Breast epithelium (tissue), 4 donors: ENCODE results near the gene TMEM171. TPM values are rescaled to one million over a fixed set of nuclear protein-coding genes. Genes with fewer than 3 reads are reported as not detected.

ENCODE experiments used
- DNase-seq, 2 donors: peaks; one replicate each; pipeline ENCODE4 v3.0.0-alpha.2; 2019; ENCODE audit warnings: low spot score in 2 of 2
- H3K27ac ChIP-seq, 2 donors: fragments of 200-600 bp; sonication (generic) in 1 of 2; one replicate each; pipeline ENCODE4 v1.5.1; 2016 to 2019; ENCODE audit warnings: mild to moderate bottlenecking in 1 of 2
- H3K27me3 ChIP-seq, 2 donors: fragments of 200-600 bp; sonication (generic) in 1 of 2; one replicate each; pipeline versions ENCODE4 v1.5.1 to v1.6.0; 2017 to 2019; ENCODE audit warnings: control low read depth in 1 of 2, mild to moderate bottlenecking in 1 of 2
- H3K36me3 ChIP-seq: fragments of 200-600 bp; one replicate; pipeline ENCODE4 v1.5.1; 2019
- H3K4me1 ChIP-seq, 2 donors: fragments of 200-600 bp; sonication (generic); one replicate each; pipeline ENCODE4 v1.5.1; 2016 to 2019; ENCODE audit warnings: control low read depth in 1 of 2
- H3K4me3 ChIP-seq, 3 donors: fragments of 200-600 bp; sonication (generic); 1 replicate in 2 of 3; 2 replicates in 1 of 3; pipeline ENCODE4 v1.5.1; 2016 to 2019; ENCODE audit warnings: mild to moderate bottlenecking in 3 of 3, moderate library complexity in 2 of 3
- H3K9me3 ChIP-seq, 2 donors: fragments of 200-600 bp; sonication (generic) in 1 of 2; one replicate each; pipeline ENCODE4 v1.5.1; 2016 to 2019; ENCODE audit warnings: control low read depth in 1 of 2
- POLR2A ChIP-seq: fragments of 450-650 bp; IDR thresholded peaks from one replicate; pipeline ENCODE4 v1.6.1; 2016; ENCODE audit warnings: antibody characterized with exemption, mild to moderate bottlenecking, moderate library complexity
- POLR2AphosphoS5 ChIP-seq, 3 donors: sonication (generic); formaldehyde crosslinking; IDR thresholded peaks; one replicate each; pipeline ENCODE4 v1.6.1; 2017; ENCODE audit warnings: antibody characterized with exemption in 3 of 3
- intact Hi-C: fragments of 100-400 bp; cut with DNase I; formaldehyde crosslinking; loops from one replicate; pipeline ENCODE4 v1.15.1; 2023; ENCODE audit warnings: low total_unique reads
- total RNA-seq, 3 donors: library from RNA; depleted of rRNA; stranded (reverse); fragments of >200 nt; gene quantifications; one replicate each; pipeline ENCODE4 v1.1.0, GENCODE V29; 2016
- TF ChIP-seq, protein P1 (sequence below), 3 donors: fragments of 450-650 bp; IDR thresholded peaks; one replicate each; pipeline ENCODE4 v1.5.1; 2016 to 2017; ENCODE audit warnings: antibody characterized with exemption in 3 of 3, mild to moderate bottlenecking in 3 of 3, moderate library complexity in 3 of 3

TMEM171 gene
- total RNA-seq, 3 donors from 2014 or later: 0.64 TPM; not detected in 2

DNA sequence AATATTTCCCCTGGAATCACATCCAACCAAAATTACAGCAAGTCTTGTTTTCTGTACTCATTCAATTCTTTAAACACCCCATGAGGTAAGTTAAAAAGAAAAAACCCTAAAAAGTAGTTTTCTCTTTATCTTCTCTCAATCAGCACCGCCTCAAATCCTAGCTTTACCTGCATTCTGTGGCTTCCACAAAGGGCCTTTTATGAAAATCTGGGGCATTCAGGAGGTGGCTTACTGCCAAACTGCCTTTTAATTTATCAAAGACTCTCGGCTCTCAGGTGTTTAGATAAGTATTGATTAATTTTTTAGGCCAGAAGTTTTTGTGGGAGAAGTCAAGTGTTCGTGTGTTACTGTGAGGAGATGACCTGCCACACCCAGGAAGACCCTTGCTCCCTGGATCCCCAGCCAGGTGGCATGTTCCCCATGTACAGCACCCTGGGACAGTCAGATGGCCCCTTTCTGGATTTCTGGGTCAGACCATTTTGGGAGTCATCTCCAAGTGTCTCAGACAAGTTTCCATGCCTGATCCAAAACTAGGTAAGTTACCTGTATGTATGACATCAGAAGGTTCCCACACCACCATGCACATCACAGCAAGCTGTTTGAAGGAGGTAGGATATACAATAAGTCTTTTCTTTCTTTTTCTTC, 6.2 kb upstream of the TMEM171 start:
- TF ChIP-seq POLR2AphosphoS5 (IDR thresholded peaks at IDR 0.05) (no peak), POLR2A (no peak)
- TF ChIP-seq, protein P1, sequence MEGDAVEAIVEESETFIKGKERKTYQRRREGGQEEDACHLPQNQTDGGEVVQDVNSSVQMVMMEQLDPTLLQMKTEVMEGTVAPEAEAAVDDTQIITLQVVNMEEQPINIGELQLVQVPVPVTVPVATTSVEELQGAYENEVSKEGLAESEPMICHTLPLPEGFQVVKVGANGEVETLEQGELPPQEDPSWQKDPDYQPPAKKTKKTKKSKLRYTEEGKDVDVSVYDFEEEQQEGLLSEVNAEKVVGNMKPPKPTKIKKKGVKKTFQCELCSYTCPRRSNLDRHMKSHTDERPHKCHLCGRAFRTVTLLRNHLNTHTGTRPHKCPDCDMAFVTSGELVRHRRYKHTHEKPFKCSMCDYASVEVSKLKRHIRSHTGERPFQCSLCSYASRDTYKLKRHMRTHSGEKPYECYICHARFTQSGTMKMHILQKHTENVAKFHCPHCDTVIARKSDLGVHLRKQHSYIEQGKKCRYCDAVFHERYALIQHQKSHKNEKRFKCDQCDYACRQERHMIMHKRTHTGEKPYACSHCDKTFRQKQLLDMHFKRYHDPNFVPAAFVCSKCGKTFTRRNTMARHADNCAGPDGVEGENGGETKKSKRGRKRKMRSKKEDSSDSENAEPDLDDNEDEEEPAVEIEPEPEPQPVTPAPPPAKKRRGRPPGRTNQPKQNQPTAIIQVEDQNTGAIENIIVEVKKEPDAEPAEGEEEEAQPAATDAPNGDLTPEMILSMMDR (IDR thresholded peaks at IDR 0.05): no peak
- H3K4me1 ChIP-seq: no peaks in the 10 kb centered on the region
- no peaks in the 10 kb centered on the region for H3K36me3 ChIP-seq
- no peak overlapping the region for H3K27ac ChIP-seq
- no peaks in the 10 kb centered on the region for H3K9me3 ChIP-seq
- intact Hi-C loops: no loop called here
- H3K4me3 ChIP-seq: no peak overlapping the region
- H3K27me3 ChIP-seq: no peaks in the 10 kb centered on the region
- no peak for DNase-seq

DNA sequence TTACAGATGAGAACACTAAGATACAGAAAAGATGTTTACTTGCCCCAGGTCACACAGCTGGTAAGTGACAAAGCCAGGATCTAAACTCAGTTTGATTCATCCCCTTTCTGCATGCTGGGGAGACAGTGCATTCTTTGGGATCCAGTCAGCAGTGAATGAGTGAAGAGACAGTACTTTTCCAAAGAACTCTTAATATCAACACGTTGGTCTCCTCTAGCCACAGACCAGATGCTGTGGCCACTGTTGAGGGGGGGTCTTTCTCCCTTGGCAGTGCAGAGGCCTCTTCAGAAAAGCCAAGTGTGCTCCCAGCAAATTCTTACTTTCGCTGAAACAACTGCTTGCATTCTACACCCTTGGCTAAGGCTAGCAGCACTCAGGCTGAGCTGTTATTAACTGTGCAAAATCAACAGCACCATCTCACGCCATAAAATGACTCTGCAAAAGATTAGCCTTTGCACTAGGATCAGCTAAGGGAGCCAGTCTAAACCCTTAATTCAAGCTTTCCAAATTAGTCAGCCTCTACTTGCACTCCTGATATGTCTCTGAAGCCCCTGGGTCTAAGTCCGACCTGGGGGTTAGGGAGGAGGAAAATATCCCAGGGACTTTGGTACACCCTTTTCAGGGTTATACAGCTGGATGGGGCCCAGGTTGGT, 4.8 kb upstream of the TMEM171 start:
- TF ChIP-seq, protein P1 (IDR thresholded peaks at IDR 0.05): no peak
- TF ChIP-seq POLR2AphosphoS5 (IDR thresholded peaks at IDR 0.05) (no peak), POLR2A (no peak)
- Histone ChIP-seq H3K27ac (no peak overlapping the region), H3K9me3 (no peaks in the 10 kb centered on the region), H3K4me1 (no peaks in the 10 kb centered on the region), H3K27me3 (no peaks in the 10 kb centered on the region), H3K36me3 (no peaks in the 10 kb centered on the region), H3K4me3 (no peak overlapping the region)
- intact Hi-C loops: no loop called here
- no peak for DNase-seq

DNA sequence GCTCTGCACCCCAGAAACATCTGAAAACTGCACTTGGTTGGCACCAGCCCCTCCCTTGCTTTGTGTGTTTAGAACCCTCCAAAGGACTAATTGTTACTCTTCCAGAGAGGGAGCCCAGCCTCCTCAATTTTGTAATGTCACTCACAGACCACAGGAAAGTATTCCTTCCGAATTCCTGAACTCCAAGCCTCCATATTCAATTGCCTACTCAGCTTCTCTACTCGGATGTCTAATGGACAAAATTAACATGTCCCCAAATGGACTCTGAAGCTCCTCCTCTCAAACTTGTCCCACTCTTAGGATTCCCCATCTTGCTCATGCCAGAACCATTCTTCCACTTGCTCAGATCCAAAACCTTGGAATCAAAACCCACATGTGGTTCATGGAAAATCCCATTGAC, 3.9 kb upstream of the TMEM171 start:
- intact Hi-C loops: no loop called here
- Histone ChIP-seq H3K4me3 (no peak overlapping the region), H3K36me3 (no peaks in the 10 kb centered on the region), H3K4me1 (no peaks in the 10 kb centered on the region), H3K27me3 (no peaks in the 10 kb centered on the region), H3K27ac (no peak overlapping the region), H3K9me3 (no peaks in the 10 kb centered on the region)
- no peak for DNase-seq
- TF ChIP-seq POLR2AphosphoS5 (IDR thresholded peaks at IDR 0.05) (no peak), POLR2A (no peak)
- TF ChIP-seq, protein P1 (IDR thresholded peaks at IDR 0.05): no peak

DNA sequence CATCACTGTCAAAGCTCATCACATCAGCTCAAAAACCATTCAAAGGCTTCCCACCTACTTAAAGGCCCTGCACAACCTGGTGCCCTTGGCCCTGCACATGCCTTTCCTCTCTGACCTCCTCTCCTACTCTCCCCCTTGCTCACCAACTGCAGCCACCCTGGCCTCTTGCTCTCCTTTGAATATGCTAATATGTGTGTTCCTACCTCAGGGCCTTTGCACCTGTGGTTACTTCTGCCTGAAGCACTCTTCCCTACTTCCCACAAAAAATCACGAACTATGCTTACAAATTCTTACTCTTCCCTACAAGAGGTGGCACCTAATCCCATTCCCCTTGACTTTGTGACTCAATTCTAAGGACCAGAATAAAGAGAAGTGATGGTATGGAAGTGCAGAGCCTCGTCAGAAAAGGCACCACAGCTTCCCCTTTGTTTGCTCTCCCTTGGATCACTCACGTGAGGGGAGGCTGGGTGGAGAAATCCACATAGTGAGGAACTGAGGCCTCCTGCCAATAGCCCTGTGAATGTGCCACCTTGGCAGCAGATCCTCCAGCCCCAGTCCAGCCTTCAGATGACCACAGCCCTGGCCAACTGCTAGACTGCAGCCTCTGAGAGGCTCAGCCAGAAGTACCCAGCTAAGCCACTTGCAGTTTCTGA, 3.2 kb upstream of the TMEM171 start:
- no peak for DNase-seq
- peaks cover 0 to 3% of the 10 kb centered on the region in 2 donors for H3K27me3 ChIP-seq
- H3K4me1 ChIP-seq: no peaks in the 10 kb centered on the region
- intact Hi-C loops: no loop called here
- TF ChIP-seq POLR2A (no peak), POLR2AphosphoS5 (IDR thresholded peaks at IDR 0.05) (no peak)
- TF ChIP-seq, protein P1 (IDR thresholded peaks at IDR 0.05): no peak
- H3K9me3 ChIP-seq: no peaks in the 10 kb centered on the region
- H3K4me3 ChIP-seq: no peak overlapping the region
- H3K27ac ChIP-seq: no peak overlapping the region
- no peaks in the 10 kb centered on the region for H3K36me3 ChIP-seq

DNA sequence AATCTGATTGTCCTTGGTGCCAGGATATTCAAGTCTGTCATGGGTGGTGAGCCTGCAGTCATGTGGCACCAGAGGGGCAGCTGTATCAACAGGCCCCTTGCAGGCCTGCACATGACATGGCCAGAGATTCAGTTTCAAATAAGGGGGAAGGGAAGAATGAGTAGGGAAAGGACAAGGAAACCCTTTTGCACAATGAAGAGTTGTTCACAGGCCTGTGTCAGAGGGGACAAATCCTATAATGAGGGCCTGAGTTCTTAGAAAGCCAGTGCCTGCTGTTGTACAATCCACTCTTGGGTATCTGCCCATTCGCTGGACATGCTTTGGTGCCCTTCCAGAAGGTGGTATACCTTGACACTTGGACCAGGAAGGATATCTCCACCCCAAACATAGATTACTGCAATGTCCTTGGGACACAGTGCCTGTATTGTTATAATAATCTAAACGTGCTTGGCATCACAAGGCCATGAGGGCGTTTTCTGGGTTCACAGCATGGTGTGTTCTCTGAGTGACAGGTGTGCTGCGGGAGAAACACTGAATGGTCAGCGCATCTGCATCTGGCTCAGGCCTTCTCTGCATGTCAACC, 1.9 kb upstream of the TMEM171 start:
- intact Hi-C loops: no loop called here
- no peak overlapping the region for H3K27ac ChIP-seq

More for the DNA sequence above, 1.9 kb upstream of the TMEM171 start:
- no peak for DNase-seq
- H3K36me3 ChIP-seq: no peaks in the 10 kb centered on the region
- peaks cover 0 to 3% of the 10 kb centered on the region in 2 donors for H3K27me3 ChIP-seq
- no peaks in the 10 kb centered on the region for H3K9me3 ChIP-seq
- H3K4me1 ChIP-seq: no peaks in the 10 kb centered on the region
- TF ChIP-seq POLR2AphosphoS5 (IDR thresholded peaks at IDR 0.05): no peak
- TF ChIP-seq, protein P1 (IDR thresholded peaks at IDR 0.05): no peak
- no peak for TF ChIP-seq POLR2A
- H3K4me3 ChIP-seq: no peak overlapping the region
